Right atrium auricular region (tissue), 2 donors: ENCODE results near the gene HCAR2. TPM values are rescaled to one million over a fixed set of nuclear protein-coding genes. Genes with fewer than 3 reads are reported as not detected.

ENCODE experiments used
- DNase-seq: peaks from one replicate; pipeline ENCODE4 v3.0.0-alpha.2; 2019; ENCODE audit warnings: low spot score
- H3K27ac ChIP-seq, 2 donors: fragments of 200-600 bp; sonication (generic); 1 replicate in 1 of 2; 2 replicates in 1 of 2; pipeline ENCODE4 v1.5.1; 2016 to 2019
- H3K27me3 ChIP-seq, 2 donors: fragments of 200-600 bp; sonication (generic); one replicate each; pipeline versions ENCODE4 v1.5.1 to v1.6.0; 2017 to 2019
- H3K36me3 ChIP-seq: fragments of 200-600 bp; sonication (generic); one replicate; pipeline ENCODE4 v1.5.1; 2016
- H3K4me1 ChIP-seq, 2 donors: fragments of 200-600 bp; sonication (generic); one replicate each; pipeline versions ENCODE4 v1.5.1 to v1.6.0; 2017 to 2019
- H3K4me3 ChIP-seq, 2 donors: fragments of 200-600 bp; sonication (generic); 1 replicate in 1 of 2; 2 replicates in 1 of 2; pipeline ENCODE4 v1.5.1; 2017 to 2019; ENCODE audit warnings: mild to moderate bottlenecking in 1 of 2, moderate library complexity in 1 of 2
- H3K9me3 ChIP-seq, 2 donors: fragments of 200-600 bp; sonication (generic); one replicate each; pipeline ENCODE4 v1.5.1; 2019
- CTCF ChIP-seq, 2 donors: fragments of 200-600 bp; sonication (generic); IDR thresholded peaks; one replicate each; pipeline ENCODE4 v1.5.1; 2019; ENCODE audit warnings: antibody characterized with exemption in 2 of 2
- total RNA-seq, 2 donors: library from RNA; depleted of rRNA; stranded (reverse); fragments of >200 nt; gene quantifications; one replicate each; pipeline ENCODE4 v1.1.0, GENCODE V29; 2016

The HCAR2 gene
- total RNA-seq, 2 donors from 2014 or later: 0.79 TPM; not detected in 1

GRCh38 chr12:122672515-122672914 lies 30.6 kb downstream of the HCAR2 start:
- Histone ChIP-seq H3K27ac (no peak overlapping the region), H3K4me1 (no peaks in the 10 kb centered on the region), H3K9me3 (no peaks in the 10 kb centered on the region), H3K36me3 (no peaks in the 10 kb centered on the region), H3K27me3 (no peaks in the 10 kb centered on the region), H3K4me3 (no peak overlapping the region)
- DNase-seq: no peak
- no peak for TF ChIP-seq CTCF (IDR thresholded peaks at IDR 0.05)

DNA sequence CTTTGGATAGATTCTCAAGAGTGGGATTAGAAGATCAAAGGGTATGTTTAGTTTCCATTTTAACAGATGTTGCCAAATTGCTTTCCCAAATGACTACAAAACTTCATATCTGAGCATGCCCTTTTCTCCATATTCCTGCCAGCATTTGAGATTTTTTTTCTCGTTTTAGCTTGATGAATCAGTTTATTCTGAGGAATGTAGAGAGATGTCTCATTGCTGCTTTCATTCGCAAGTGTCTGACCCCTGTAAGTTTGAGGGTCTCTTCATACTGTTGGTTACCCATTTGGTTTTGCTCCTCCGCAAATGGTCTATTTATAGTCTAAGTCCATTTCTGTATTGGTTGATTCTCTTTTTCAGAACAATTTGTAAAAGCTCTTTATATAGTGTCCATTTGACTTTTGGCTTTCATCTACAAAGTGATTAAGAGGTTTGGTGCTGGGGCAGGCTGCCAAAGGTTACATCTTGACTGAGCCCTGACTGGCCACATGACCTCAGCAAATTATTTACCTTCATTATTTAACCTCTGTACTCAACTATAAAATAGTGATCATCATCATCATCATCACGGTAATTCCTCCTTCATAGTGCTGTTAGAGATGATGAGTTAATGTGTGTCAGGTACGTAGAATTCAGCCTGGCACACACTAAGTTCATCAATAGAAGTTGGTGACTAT lies 33.6 kb downstream of the HCAR2 start:
- no peak for DNase-seq
- Histone ChIP-seq H3K4me3 (no peak overlapping the region), H3K36me3 (no peaks in the 10 kb centered on the region), H3K4me1 (no peaks in the 10 kb centered on the region), H3K27me3 (no peaks in the 10 kb centered on the region), H3K27ac (no peak overlapping the region), H3K9me3 (no peaks in the 10 kb centered on the region)
- no peak for TF ChIP-seq CTCF (IDR thresholded peaks at IDR 0.05)

DNA sequence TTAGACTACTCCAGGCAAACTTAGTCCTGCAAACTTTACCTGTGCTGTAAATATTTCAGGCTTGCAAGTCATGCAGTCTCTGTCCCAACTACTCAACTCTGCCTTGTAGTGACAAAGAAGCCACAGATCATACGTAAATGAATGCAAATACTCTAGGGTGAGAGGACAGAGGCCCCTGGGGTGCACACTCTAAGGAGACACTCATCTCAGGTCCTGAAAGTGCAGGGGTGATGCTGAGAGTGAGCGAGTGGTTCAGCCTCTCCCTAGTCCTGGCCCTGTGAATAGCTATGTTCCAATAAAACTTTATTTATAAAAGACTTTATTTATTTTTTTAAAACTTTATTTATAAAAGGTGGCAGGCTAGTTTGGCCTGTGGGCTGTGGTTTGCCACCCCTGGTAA lies 34.9 kb downstream of the HCAR2 start:
- H3K27me3 ChIP-seq: no peaks in the 10 kb centered on the region
- no peak for TF ChIP-seq CTCF (IDR thresholded peaks at IDR 0.05)

DNA sequence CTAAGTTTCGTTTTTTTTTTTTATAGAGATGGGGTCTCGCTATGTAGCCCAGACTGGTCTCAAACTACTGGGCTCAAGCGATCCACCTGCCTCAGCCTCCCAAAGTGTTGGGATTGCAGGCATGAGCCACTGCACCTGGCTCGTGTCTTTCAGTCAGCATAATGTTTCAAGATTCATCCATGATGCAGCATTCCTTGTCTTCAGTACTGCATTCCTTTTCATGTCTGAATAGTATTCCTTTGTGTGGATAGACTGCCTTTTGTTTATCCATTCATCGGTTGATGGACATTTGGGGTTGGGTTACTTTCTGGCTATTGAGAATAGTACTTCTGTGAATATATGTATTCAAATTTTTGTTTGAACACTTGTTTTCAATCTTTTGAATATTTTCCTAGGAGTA lies 37.4 kb downstream of the HCAR2 start:
- Histone ChIP-seq H3K9me3 (no peaks in the 10 kb centered on the region), H3K27ac (no peak overlapping the region), H3K36me3 (no peaks in the 10 kb centered on the region), H3K4me3 (no peak overlapping the region), H3K27me3 (no peaks in the 10 kb centered on the region), H3K4me1 (no peaks in the 10 kb centered on the region)
- no peak for DNase-seq
- TF ChIP-seq CTCF (IDR thresholded peaks at IDR 0.05): no peak

More for the DNA sequence above, 34.9 kb downstream of the HCAR2 start:
- Histone ChIP-seq H3K4me3 (no peak overlapping the region), H3K36me3 (no peaks in the 10 kb centered on the region), H3K27ac (no peak overlapping the region), H3K9me3 (no peaks in the 10 kb centered on the region), H3K4me1 (no peaks in the 10 kb centered on the region)
- DNase-seq: no peak

DNA sequence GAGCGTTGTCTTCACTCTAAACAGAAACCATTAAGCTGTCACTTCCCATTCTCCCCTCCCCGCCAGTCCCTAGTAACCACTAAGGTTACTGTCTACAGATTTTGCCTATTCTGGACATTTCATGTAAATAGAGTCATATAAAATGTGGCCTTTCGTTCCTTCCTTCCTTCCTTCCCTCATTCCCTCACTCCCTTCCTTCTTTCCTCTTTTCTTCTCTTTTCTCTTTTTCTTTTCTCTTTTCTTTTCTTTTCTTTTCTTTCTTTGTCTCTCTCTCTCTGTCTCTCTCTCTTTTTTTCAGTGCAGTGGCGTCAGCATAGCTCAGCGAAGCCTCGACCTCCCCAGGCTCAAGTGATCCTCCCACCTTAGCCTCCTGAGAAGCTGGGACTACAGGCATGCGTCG lies 37.8 kb downstream of the HCAR2 start:
- H3K27ac ChIP-seq: no peak overlapping the region
- no peaks in the 10 kb centered on the region for H3K36me3 ChIP-seq
- H3K4me3 ChIP-seq: no peak overlapping the region
- no peak for TF ChIP-seq CTCF (IDR thresholded peaks at IDR 0.05)
- H3K9me3 ChIP-seq: no peaks in the 10 kb centered on the region
- no peak for DNase-seq
- no peaks in the 10 kb centered on the region for H3K27me3 ChIP-seq
- H3K4me1 ChIP-seq: no peaks in the 10 kb centered on the region

GRCh38 chr12:122661938-122662337 lies 41.2 kb downstream of the HCAR2 start:
- no peaks in the 10 kb centered on the region for H3K4me1 ChIP-seq
- H3K9me3 ChIP-seq: no peaks in the 10 kb centered on the region
- no peak for TF ChIP-seq CTCF (IDR thresholded peaks at IDR 0.05)
- DNase-seq: no peak
- no peaks in the 10 kb centered on the region for H3K27me3 ChIP-seq
- no peak overlapping the region for H3K4me3 ChIP-seq
- no peak overlapping the region for H3K27ac ChIP-seq
- no peaks in the 10 kb centered on the region for H3K36me3 ChIP-seq
